WI38 (cell line): ENCODE data around the gene ATP13A4.
A peak's percentile ranks its signal among the peaks of the same experiment; 100 is the strongest.

Experiments used
- H3K4me3 ChIP-seq: 2 replicates; pipeline ENCODE4 v1.5.1; 2011; ENCODE audit warnings: low read depth, mild to moderate bottlenecking, control low read depth, low read length
- CTCF ChIP-seq: IDR thresholded peaks from 2 replicates; pipeline ENCODE4 v1.5.1; 2012; ENCODE audit warnings: low read depth, mild to moderate bottlenecking, control low read depth, low read length

Gene ATP13A4

GRCh38 chr3:193554811-193555210 is at the start of gene ATP13A4:
Gene ATP13A4 (minus strand): TSS chr3:193554895. CDS start chr3:193554799, 96 bp downstream.
- no peak for TF ChIP-seq CTCF
- no peak within 1 kb of the TSS for H3K4me3 ChIP-seq

GRCh38 chr3:193599393-193599792 is 44.7 kb upstream of the ATP13A4 start:
- H3K4me3 ChIP-seq: no peak overlapping the region
- no peak for TF ChIP-seq CTCF

- no peak overlapping the region for H3K4me3 ChIP-seq
- TF ChIP-seq CTCF: no peak
Measured at GRCh38 chr3:193598202-193598601, 43.5 kb upstream of the ATP13A4 start.

GRCh38 chr3:193595939-193596487 is 41.3 kb upstream of the ATP13A4 start:
- no peak overlapping the region for H3K4me3 ChIP-seq
- TF ChIP-seq CTCF: no peak

- no peak overlapping the region for H3K4me3 ChIP-seq
- TF ChIP-seq CTCF: no peak
Measured at GRCh38 chr3:193594946-193595689, 40.4 kb upstream of the ATP13A4 start.

GRCh38 chr3:193593668-193594030 is 39.0 kb upstream of the ATP13A4 start:
- TF ChIP-seq CTCF: no peak
- H3K4me3 ChIP-seq: peak overlapping the region; percentile 99

- H3K4me3 ChIP-seq: peak within 1 kb of the TSS; percentile 99
- TF ChIP-seq CTCF: no peak
Measured at GRCh38 chr3:193592841-193593667, 38.4 kb upstream of the ATP13A4 start, which contains the start of gene OPA1. Gene OPA1 (plus strand): TSS chr3:193593208. CDS start chr3:193593378, 170 bp downstream.
